HG03354 (cell line): Measurements from ENCODE around the gene CD177.
"Not testable (repeated sequence)": the region's sequence is repeated elsewhere in the genome, so short reads cannot be mapped to it uniquely, and the experiment has no call there.

Source experiments
- ATAC-seq: cut with Tn5 transposase; IDR thresholded peaks from one replicate; pipeline ENCODE4 v1.9.1; 2021; ENCODE audit warnings: mild to moderate bottlenecking; ENCODE audit not compliant: unreplicated experiment, poor library complexity, severe bottlenecking

CD177 gene

GRCh38 chr19:43353606-43354304, at the start of gene CD177:
Gene CD177, plus strand, starts transcription at chr19:43353686. Its CDS starts 29 bp downstream, at chr19:43353715.
- ATAC-seq, result no peak

GRCh38 chr19:43305642-43306041, 47.8 kb upstream of the CD177 start:
- ATAC-seq, result no peak

GRCh38 chr19:43306097-43306496, 47.4 kb upstream of the CD177 start:
- ATAC-seq, result no peak

GRCh38 chr19:43308244-43308815, 45.2 kb upstream of the CD177 start:
- no peak for ATAC-seq

- ATAC-seq, result no peak
Measured at GRCh38 chr19:43309466-43309865, 44.0 kb upstream of the CD177 start.

GRCh38 chr19:43310221-43310620, 43.3 kb upstream of the CD177 start:
- no peak for ATAC-seq

GRCh38 chr19:43311256-43311655, 42.2 kb upstream of the CD177 start:
- ATAC-seq, result no peak

GRCh38 chr19:43311706-43312105, 41.8 kb upstream of the CD177 start:
- ATAC-seq, result no peak

- ATAC-seq, result no peak
Measured at GRCh38 chr19:43313711-43314495, 39.6 kb upstream of the CD177 start.

- ATAC-seq, result no peak
Measured at GRCh38 chr19:43315851-43316250, 37.6 kb upstream of the CD177 start.

- no peak for ATAC-seq
Measured at GRCh38 chr19:43316591-43317319, 36.7 kb upstream of the CD177 start.

GRCh38 chr19:43318203-43318602, 35.3 kb upstream of the CD177 start:
- ATAC-seq, result no peak

- no peak for ATAC-seq
Measured at GRCh38 chr19:43318796-43319314, 34.6 kb upstream of the CD177 start.

GRCh38 chr19:43320546-43320945, 32.9 kb upstream of the CD177 start:
- ATAC-seq, result no peak

GRCh38 chr19:43326761-43327160, 26.7 kb upstream of the CD177 start:
- not testable (repeated sequence) for ATAC-seq

- not testable (repeated sequence) for ATAC-seq
Measured at GRCh38 chr19:43328561-43328960, 24.9 kb upstream of the CD177 start.

- ATAC-seq, result not testable (repeated sequence)
Measured at GRCh38 chr19:43329049-43329448, 24.4 kb upstream of the CD177 start.

GRCh38 chr19:43329989-43330388, 23.5 kb upstream of the CD177 start:
- ATAC-seq, result no peak

GRCh38 chr19:43330726-43331434, 22.6 kb upstream of the CD177 start:
- ATAC-seq, result no peak
